Ovary (tissue), 3 donors: ENCODE measurements around the gene FHL3.

Source experiments
- CTCF ChIP-seq, 3 donors: fragments of 450-650 bp in 2 of 3; fragments of 200-600 bp in 1 of 3; IDR thresholded peaks; one replicate each; pipeline versions ENCODE4 v1.5.1 to v1.8.0; 2016 to 2022; ENCODE audit warnings: antibody characterized with exemption in 3 of 3, mild to moderate bottlenecking in 1 of 3
- EP300 ChIP-seq: sonication (generic); formaldehyde crosslinking; IDR thresholded peaks from one replicate; pipeline ENCODE4 v1.6.1; 2017; ENCODE audit warnings: antibody characterized with exemption
- donor health status: DM: no; HTN: no; CAD: no.

GRCh38 chr1:38009088-38009840 lies 4.0 kb upstream of the FHL3 start:
- TF ChIP-seq EP300 (no peak), CTCF (IDR thresholded peaks at IDR 0.05) (no peak)
